GM21423 (cell line): ENCODE data around the gene SCAMP2.
A peak's percentile ranks its signal among the peaks of the same experiment; 100 is the strongest.

ENCODE experiments used
- ATAC-seq: cut with Tn5 transposase; IDR thresholded peaks from one replicate; pipeline ENCODE4 v1.9.1; 2021; ENCODE audit warnings: mild to moderate bottlenecking, moderate library complexity; ENCODE audit not compliant: unreplicated experiment

Gene SCAMP2

GRCh38 chr15:74863239-74864056, 9.7 kb downstream of the SCAMP2 start:
- no peak for ATAC-seq

- ATAC-seq: no peak
Measured at GRCh38 chr15:74858369-74858740, 14.8 kb downstream of the SCAMP2 start.

- peak; percentile 34 for ATAC-seq
Measured at GRCh38 chr15:74857671-74858368, 15.3 kb downstream of the SCAMP2 start.

- peak; percentile 74 for ATAC-seq
Measured at GRCh38 chr15:74857082-74857655, 16.0 kb downstream of the SCAMP2 start.

GRCh38 chr15:74856537-74856936, 16.6 kb downstream of the SCAMP2 start:
- no peak for ATAC-seq

- ATAC-seq: no peak
Measured at GRCh38 chr15:74855857-74856256, 17.3 kb downstream of the SCAMP2 start.

GRCh38 chr15:74854453-74855022, 18.6 kb downstream of the SCAMP2 start:
- no peak for ATAC-seq

- ATAC-seq: no peak
Measured at GRCh38 chr15:74851960-74852359, 21.2 kb downstream of the SCAMP2 start.

- no peak for ATAC-seq
Measured at GRCh38 chr15:74850393-74850792, 22.8 kb downstream of the SCAMP2 start.

GRCh38 chr15:74847432-74847831, 25.7 kb downstream of the SCAMP2 start:
- ATAC-seq: no peak

GRCh38 chr15:74845581-74845980, 27.6 kb downstream of the SCAMP2 start:
- ATAC-seq: no peak

- ATAC-seq: no peak
Measured at GRCh38 chr15:74845208-74845568, 28.0 kb downstream of the SCAMP2 start.

- no peak for ATAC-seq
Measured at GRCh38 chr15:74844319-74845207, 28.6 kb downstream of the SCAMP2 start.

- no peak for ATAC-seq
Measured at GRCh38 chr15:74843891-74844299, 29.3 kb downstream of the SCAMP2 start.

- no peak for ATAC-seq
Measured at GRCh38 chr15:74843445-74843828, 29.7 kb downstream of the SCAMP2 start.

- peak; percentile 72 for ATAC-seq
Measured at GRCh38 chr15:74842581-74843444, 30.4 kb downstream of the SCAMP2 start, which contains the start of gene ULK3. ULK3 (minus strand) TSS chr15:74843156; CDS start chr15:74843105, 51 bp downstream.

- ATAC-seq: no peak
Measured at GRCh38 chr15:74841891-74842373, 31.2 kb downstream of the SCAMP2 start.

- no peak for ATAC-seq
Measured at GRCh38 chr15:74840851-74841775, 32.1 kb downstream of the SCAMP2 start.
